GM18526 (cell line): ENCODE measurements around the gene KRTAP19-1.

Source experiments
- POLR2A ChIP-seq: IDR thresholded peaks from 3 replicates; pipeline ENCODE4 v1.6.1; 2011; ENCODE audit not compliant: insufficient read length; ENCODE audit errors: extremely low read depth

KRTAP19-1 gene

DNA sequence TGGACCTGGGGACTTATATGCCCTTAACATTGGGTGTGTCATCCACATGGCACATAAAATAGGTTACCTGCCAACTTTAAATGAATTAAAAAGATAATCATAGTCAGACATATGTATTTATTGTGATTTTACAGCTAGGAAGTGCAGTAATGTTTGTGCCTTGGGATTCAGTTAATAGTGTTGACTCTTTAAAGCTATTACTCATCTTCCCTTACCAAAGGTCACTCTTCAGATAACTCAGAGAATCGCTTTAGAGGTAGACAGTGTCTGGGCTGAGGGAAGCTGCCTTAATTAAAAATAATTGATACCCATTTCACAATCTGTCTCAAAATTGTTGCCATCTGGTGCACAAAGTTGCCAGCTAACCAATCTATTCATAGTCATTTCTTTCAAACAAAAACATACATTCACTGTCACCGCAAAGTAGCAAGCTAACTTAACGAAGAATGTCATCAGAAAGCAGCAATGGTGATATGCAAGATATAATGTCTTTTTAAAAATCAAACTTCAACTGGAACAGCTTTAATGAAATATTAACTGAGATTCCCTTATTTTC is 43.1 kb downstream of the KRTAP19-1 start:
- TF ChIP-seq POLR2A, result no peak

DNA sequence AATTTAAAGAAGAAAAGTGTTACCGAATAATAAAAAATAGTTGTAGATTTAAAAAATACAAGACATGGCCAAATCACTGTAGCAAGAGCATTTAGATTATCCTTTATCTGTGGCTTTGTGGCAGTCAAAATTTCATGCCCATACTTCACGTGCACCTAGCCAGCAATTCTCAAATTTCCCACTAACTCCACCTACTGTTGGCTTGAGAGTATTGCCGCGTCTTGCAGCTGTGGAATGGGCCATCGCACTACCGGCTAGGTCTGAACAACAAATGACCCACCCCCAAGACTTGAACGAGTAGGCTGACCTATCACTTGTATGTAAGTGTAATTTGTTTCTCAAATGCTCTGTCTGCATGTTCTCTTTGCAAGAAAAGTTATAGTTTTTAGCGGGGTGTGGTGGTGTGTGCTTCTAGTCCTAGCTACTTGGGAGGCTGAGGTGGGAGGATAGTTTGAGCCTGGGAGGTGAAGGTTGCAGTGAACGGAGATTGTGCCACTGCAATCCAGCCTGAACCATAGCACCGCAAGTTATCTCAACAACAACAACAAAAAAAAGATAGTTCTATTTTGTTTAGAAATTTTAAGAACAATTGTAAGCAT is 46.0 kb downstream of the KRTAP19-1 start:
- TF ChIP-seq POLR2A, result no peak

DNA sequence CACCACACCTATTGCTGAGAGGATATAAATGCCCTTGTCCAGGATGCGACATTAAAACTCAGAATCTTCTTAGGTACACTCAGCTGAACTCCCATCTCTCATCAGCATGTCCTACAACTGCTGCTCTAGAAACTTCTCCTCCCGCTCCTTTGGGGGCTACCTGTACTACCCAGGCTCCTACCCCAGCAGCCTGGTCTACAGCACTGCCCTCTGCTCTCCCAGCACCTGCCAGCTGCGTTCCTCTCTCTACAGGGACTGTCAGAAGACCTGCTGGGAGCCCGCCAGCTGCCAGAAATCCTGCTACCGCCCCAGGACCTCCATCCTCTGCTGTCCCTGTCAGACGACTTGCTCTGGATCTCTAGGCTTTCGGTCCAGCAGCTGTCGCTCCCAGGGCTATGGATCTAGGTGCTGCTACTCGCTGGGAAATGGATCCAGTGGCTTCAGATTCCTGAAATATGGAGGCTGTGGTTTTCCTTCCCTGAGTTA is 50.0 kb downstream of the KRTAP19-1 start, which contains the start of gene KRTAP13-4:
KRTAP13-4 (plus strand) TSS at position 51 of the 486 bp plus-strand sequence; CDS start at position 107, 56 bp downstream.
- TF ChIP-seq POLR2A, result no peak
